A549 (cell line): ENCODE data around the gene FAM76A. TPM values are rescaled to one million over a fixed set of nuclear protein-coding genes. Genes with fewer than 3 reads are reported as not detected.
A peak's percentile ranks its signal among the peaks of the same experiment; 100 is the strongest.

ENCODE experiments used
- ATAC-seq, 2 experiments: fragments of 200-7000 bp in 1 of 2; fragments of >200 bp in 1 of 2; cut with Nextera tagmentation in 1 of 2; cut with Tn5 transposase in 1 of 2; 3 replicates each; pipeline versions ENCODE4 v1.8.0 to v1.9.1; 2018 to 2020; ENCODE audit warnings: mild to moderate bottlenecking in 1 of 2, moderate library complexity in 1 of 2
- CTCF ChIA-PET: fragments of 300-600 bp; sonication (Branson Sonifier 250); formaldehyde crosslinking; extraction: SDS; loops from one replicate; lab custom pipeline; 2021; ENCODE audit warnings: antibody characterized with exemption, inconsistent platforms; lab: Yijun Ruan, JAX
- POLR2A ChIA-PET: fragments of 350-600 bp; formaldehyde crosslinking; extraction: SDS; loops from one replicate; lab custom pipeline; 2021; ENCODE audit warnings: antibody characterized with exemption, inconsistent platforms; lab: Yijun Ruan, JAX
- DNase-seq, 2 experiments: peaks; one replicate each; pipeline versions ENCODE4 v3.0.0 to v3.0.0-alpha.2; 2011 to 2016; ENCODE audit warnings: low read depth in 1 of 2, low spot score in 1 of 2
- FAIRE-seq: peaks from 2 replicates; lab custom pipeline; 2011; peaks lifted over from hg19 to GRCh38; lab: Jason Lieb, UNC
- H3K27ac ChIP-seq, 2 experiments: fragments of >200 bp; sonication (Bioruptor Twin); formaldehyde crosslinking; 3 replicates each; pipeline ENCODE4 v1.5.1; 2016 to 2017
- H3K4me1 ChIP-seq: fragments of >200 bp; sonication (Bioruptor Twin); formaldehyde crosslinking; 3 replicates; pipeline ENCODE4 v1.6.1; 2016
- H3K4me2 ChIP-seq: fragments of >200 bp; sonication (Bioruptor Twin); formaldehyde crosslinking; 3 replicates; pipeline ENCODE4 v1.6.1; 2016
- H3K4me3 ChIP-seq: fragments of >200 bp; sonication (Bioruptor Twin); formaldehyde crosslinking; 3 replicates; pipeline ENCODE4 v1.5.1; 2016
- H3K9me3 ChIP-seq: fragments of >200 bp; sonication (Bioruptor Twin); formaldehyde crosslinking; 3 replicates; pipeline ENCODE4 v1.6.1; 2016
- ATOH8 ChIP-seq: fragments of 250-450 bp; sonication (Bioruptor Pico); IDR thresholded peaks from 2 replicates; pipeline ENCODE4 v1.5.0; 2020; ENCODE audit warnings: low read depth, mild to moderate bottlenecking, moderate library complexity
- CTCF ChIP-seq: fragments of >200 bp; sonication (Bioruptor Twin); formaldehyde crosslinking; IDR thresholded peaks from 3 replicates; pipeline ENCODE4 v1.5.1; 2016
- EHF ChIP-seq: fragments of 250-450 bp; sonication (Bioruptor Pico); IDR thresholded peaks from 2 replicates; pipeline ENCODE4 v1.5.0; 2020; ENCODE audit warnings: mild to moderate bottlenecking
- EHMT2 ChIP-seq: fragments of 200-600 bp; sonication (generic); IDR thresholded peaks from 2 replicates; pipeline ENCODE4 v1.6.1; 2016; ENCODE audit warnings: antibody characterized with exemption, low read depth, mild to moderate bottlenecking, moderate library complexity
- ELK1 ChIP-seq: fragments of 150-350 bp; IDR thresholded peaks from 2 replicates; pipeline ENCODE4 v1.6.1; 2014; ENCODE audit warnings: low read depth, mild to moderate bottlenecking, low read length
- EP300 ChIP-seq, 2 experiments: fragments of >200 bp; sonication (Bioruptor Twin); formaldehyde crosslinking; IDR thresholded peaks; 2 replicates in 1 of 2; 3 replicates in 1 of 2; pipeline ENCODE4 v1.6.1; 2016 to 2017
- ESRRA ChIP-seq: fragments of 150-350 bp; IDR thresholded peaks from 2 replicates; pipeline ENCODE4 v1.6.1; 2014; ENCODE audit warnings: mild to moderate bottlenecking, low read length, borderline replicate concordance
- FOSL2 ChIP-seq, 2 experiments: fragments of 450-650 bp in 1 of 2; fragments of >200 bp in 1 of 2; sonication (Bioruptor Twin) in 1 of 2; formaldehyde crosslinking; IDR thresholded peaks; 2 replicates each; pipeline versions ENCODE4 v1.5.0 to v1.6.1; 2016 to 2020; ENCODE audit warnings: mild to moderate bottlenecking in 1 of 2, moderate library complexity in 1 of 2
- FOXS1 ChIP-seq: fragments of 250-450 bp; sonication (Bioruptor Pico); IDR thresholded peaks from 2 replicates; pipeline ENCODE4 v1.5.0; 2020; ENCODE audit warnings: mild to moderate bottlenecking, moderate library complexity
- GATA3 ChIP-seq: IDR thresholded peaks from 2 replicates; pipeline ENCODE4 v1.6.1; 2012; ENCODE audit warnings: borderline replicate concordance
- HOXB5 ChIP-seq: fragments of 250-450 bp; sonication (Bioruptor Pico); IDR thresholded peaks from 2 replicates; pipeline ENCODE4 v1.5.0; 2020; ENCODE audit warnings: mild to moderate bottlenecking, moderate library complexity
- JUN ChIP-seq, 2 experiments: fragments of >200 bp; sonication (Bioruptor Twin); formaldehyde crosslinking; IDR thresholded peaks; 2 replicates in 1 of 2; 3 replicates in 1 of 2; pipeline ENCODE4 v1.6.1; 2016 to 2017
- KDM1A ChIP-seq: fragments of 200-600 bp; sonication (generic); IDR thresholded peaks from 2 replicates; pipeline ENCODE4 v1.6.1; 2016; ENCODE audit warnings: low read depth, mild to moderate bottlenecking
- MYC ChIP-seq: IDR thresholded peaks from 2 replicates; pipeline ENCODE4 v1.6.1; 2012; ENCODE audit warnings: mild to moderate bottlenecking, inconsistent platforms, low read length, improper control_type of control experiment, borderline replicate concordance
- PHF8 ChIP-seq: fragments of 200-600 bp; sonication (generic); IDR thresholded peaks from 2 replicates; pipeline ENCODE4 v1.6.1; 2016; ENCODE audit warnings: low read depth, mild to moderate bottlenecking, antibody characterized with exemption, moderate library complexity, borderline replicate concordance
- POLR2A ChIP-seq: IDR thresholded peaks from 2 replicates; pipeline ENCODE4 v1.6.1; 2012; ENCODE audit warnings: mild to moderate bottlenecking, low read length
- RAD21 ChIP-seq, 2 experiments: fragments of >200 bp in 1 of 2; sonication (Bioruptor Twin) in 1 of 2; formaldehyde crosslinking in 1 of 2; IDR thresholded peaks in 1 of 2; conservative IDR thresholded peaks in 1 of 2; 2 replicates in 1 of 2; 3 replicates in 1 of 2; pipeline ENCODE4 v1.6.1; 2012 to 2018; ENCODE audit warnings: inconsistent platforms in 1 of 2
- RFX5 ChIP-seq: fragments of 450-650 bp; IDR thresholded peaks from 2 replicates; pipeline ENCODE4 v1.7.1; 2014; ENCODE audit warnings: antibody characterized with exemption, mild to moderate bottlenecking, moderate library complexity
- RNF2 ChIP-seq: fragments of 200-600 bp; sonication (generic); IDR thresholded peaks from 2 replicates; pipeline ENCODE4 v1.6.1; 2016; ENCODE audit warnings: low read depth, mild to moderate bottlenecking, antibody characterized with exemption, moderate library complexity, borderline replicate concordance
- TP53 ChIP-seq: fragments of 250-450 bp; sonication (Bioruptor Pico); IDR thresholded peaks from 2 replicates; pipeline ENCODE4 v1.5.0; 2021; ENCODE audit warnings: mild to moderate bottlenecking, moderate library complexity
- ZSCAN20 ChIP-seq: fragments of 250-450 bp; sonication (Bioruptor Pico); IDR thresholded peaks from 2 replicates; pipeline ENCODE4 v1.8.0; 2022; ENCODE audit warnings: mild to moderate bottlenecking, moderate library complexity
- WGBS: methylation state at CpG from one replicate; pipeline ENCODE4 v1.1.6; 2017; ENCODE audit errors: missing lambda C conversion rate; 5-methylcytosine and 5-hydroxymethylcytosine counted together
- polyA plus RNA-seq, 4 experiments: library from polyadenylated mRNA; depleted of rRNA in 3 of 4; stranded (reverse); fragments of >200 nt; fragmentation: RNase III in 1 of 4; extraction: RNeasy Plus Mini Kit Qiagen cat#74134 plus additional on column Dnase treatment in 1 of 4; gene quantifications; 2 replicates in 3 of 4; 3 replicates in 1 of 4; pipeline ENCODE4 v1.2.3, GENCODE V29; 2011 to 2017

FAM76A gene
- polyA plus RNA-seq, 2 of the 4 experiments (the other 2 are of a cell fraction), result 4.8 to 6.5 TPM

GRCh38 chr1:27724961-27725373 lies 794 bp upstream of the FAM76A start:
- H3K4me3 ChIP-seq, result peak overlapping the region; percentile 41
- ChIA-PET POLR2A (interaction anchor here (0.5 to 1.8 kb wide), 10 partner anchors 8 to 570 kb away, joined by 3 to 19 read pairs (median 3); partner anchors contain the start of genes IFI6, PPP1R8, SLC9A1 and STX12), CTCF (interaction anchor here (0.9 to 2.1 kb wide), 14 partner anchors 12 to 111 kb away, joined by 3 to 6 read pairs (median 4); partner anchors contain the start of gene IFI6)
- 89% methylated on average over 9 of the region's 9 CpGs for WGBS
- no peak for FAIRE-seq
- peak overlapping the region; percentile 75 for H3K4me2 ChIP-seq
- ATAC-seq, result no peak
- TF ChIP-seq HOXB5 (CRISPR knock-in tag), result no peak
- TF ChIP-seq GATA3, result no peak
- TF ChIP-seq ESRRA, result no peak
- TF ChIP-seq PHF8, result no peak
- TF ChIP-seq TP53, result no peak
- TF ChIP-seq EHMT2, result no peak
- H3K9me3 ChIP-seq, result no peaks in the 10 kb centered on the region
- H3K4me1 ChIP-seq, result peaks cover 9% of the 10 kb centered on the region; the same call in 2 of the 3 replicates
- no peak for DNase-seq
- peak overlapping the region; percentile 71 to 82 for H3K27ac ChIP-seq

GRCh38 chr1:27726173-27727044 lies 648 bp downstream of the FAM76A start:
- TF ChIP-seq EP300 (IDR thresholded peaks at IDR 0.05) (no peak), PHF8 (peak; percentile 36; the same call in 1 of the 2 replicates), MYC (0 out of 2 replicates have a peak, but pooled peaks have one; percentile 0), GATA3 (no peak)
- TF ChIP-seq, all 56 proteins: peak for 2
- no peaks in the 10 kb centered on the region for H3K9me3 ChIP-seq
- CTCF ChIA-PET, result interaction anchor here (0.6 to 2.1 kb wide), 12 partner anchors 11 to 300 kb away, joined by 3 to 6 read pairs (median 4); partner anchors contain the start of gene IFI6
- DNase-seq (peak; percentile 32 to 64), ATAC-seq (peak; percentile 53 to 70), FAIRE-seq (no peak)
- H3K4me2 ChIP-seq, result peak overlapping the region; percentile 87
- peak overlapping the region; percentile 84 for H3K4me3 ChIP-seq
- POLR2A ChIA-PET, result interaction anchor here (0.7 to 1.8 kb wide), 4 partner anchors 33 to 571 kb away, joined by 3 to 19 read pairs (median 3); partner anchors contain the start of genes PPP1R8, SLC9A1 and STX12
- peak overlapping the region; percentile 81 to 94 for H3K27ac ChIP-seq
- 3% methylated on average over 14 of the region's 46 CpGs for WGBS
- H3K4me1 ChIP-seq, result peaks cover 9% of the 10 kb centered on the region; the same call in 2 of the 3 replicates

GRCh38 chr1:27727126-27727525 lies 1.4 kb downstream of the FAM76A start:
- TF ChIP-seq RAD21 (conservative IDR thresholded peaks at IDR 0.05 in 1 of 2, IDR thresholded peaks at IDR 0.05 in 1 of 2) (no peak), FOXS1 (CRISPR knock-in tag) (no peak)
- Histone ChIP-seq H3K9me3 (no peaks in the 10 kb centered on the region), H3K27ac (peak overlapping the region in 1 of 2 experiments; percentile 94; a peak in 2 of 6 replicates), H3K4me2 (peak overlapping the region; percentile 87), H3K4me3 (no peak overlapping the region; the same call in 2 of the 3 replicates), H3K4me1 (peaks cover 9% of the 10 kb centered on the region; the same call in 2 of the 3 replicates)
- POLR2A ChIA-PET, result interaction anchor here (0.7 to 1.2 kb wide), 2 partner anchors 103 to 104 kb away, joined by 3 to 4 read pairs; partner anchors contain the start of gene PPP1R8
- DNase-seq, result no peak
- WGBS, result 74% methylated on average over 3 of the region's 3 CpGs
- ATAC-seq, result no peak
- no peak for FAIRE-seq
- CTCF ChIA-PET, result interaction anchor here (0.9 kb wide), 1 partner anchor 58 kb away, joined by 3 read pairs; no protein-coding TSS in a partner anchor

GRCh38 chr1:27736252-27736651 lies 10.5 kb downstream of the FAM76A start:
- TF ChIP-seq RFX5, result no peak
- TF ChIP-seq RNF2, result no peak
- no peak for TF ChIP-seq JUN (IDR thresholded peaks at IDR 0.05)
- no peak for TF ChIP-seq POLR2A
- TF ChIP-seq ATOH8, result no peak
- TF ChIP-seq KDM1A, result no peak
- TF ChIP-seq CTCF, result no peak
- no peak for TF ChIP-seq RAD21 (conservative IDR thresholded peaks at IDR 0.05 in 1 of 2, IDR thresholded peaks at IDR 0.05 in 1 of 2)
- TF ChIP-seq ELK1, result no peak
- no peak for TF ChIP-seq ZSCAN20 (CRISPR knock-in tag)
- TF ChIP-seq EHF (CRISPR knock-in tag), result no peak
- no peak for TF ChIP-seq FOSL2 (IDR thresholded peaks at IDR 0.05)
- TF ChIP-seq FOSL2 (CRISPR knock-in tag; IDR thresholded peaks at IDR 0.05), result no peak
- Histone ChIP-seq H3K4me2 (no peak overlapping the region), H3K4me3 (no peak overlapping the region), H3K27ac (no peak overlapping the region), H3K4me1 (no peaks in the 10 kb centered on the region), H3K9me3 (no peaks in the 10 kb centered on the region)
- DNase-seq (no peak), ATAC-seq (no peak), FAIRE-seq (no peak)
- POLR2A ChIA-PET, result no interaction called here
- 92% methylated on average over 3 of the region's 3 CpGs for WGBS
- CTCF ChIA-PET, result no interaction called here
